PC-3 (cell line): ENCODE data around the gene ORC1. TPM values are rescaled to one million over a fixed set of nuclear protein-coding genes. Genes with fewer than 3 reads are reported as not detected.

Experiments
- ATAC-seq: fragments of 200-7000 bp; cut with Tn5 transposase; 2 replicates; pipeline ENCODE4 v1.9.1; 2020; ENCODE audit warnings: mild to moderate bottlenecking, moderate library complexity
- BruUV-seq: library from RNA; stranded (reverse); fragments of 400-500 nt; replicated peaks from 2 replicates; lab custom pipeline; 2021; lab: Mats Ljungman, UMichigan
- CTCF ChIA-PET: fragments of 300-600 bp; sonication (Branson Sonifier 250); formaldehyde crosslinking; loops from one replicate; lab custom pipeline; 2022; ENCODE audit warnings: antibody characterized with exemption; lab: Charles Lee
- POLR2A ChIA-PET: fragments of 300-600 bp; sonication (Branson Sonifier 250); formaldehyde crosslinking; loops from one replicate; lab custom pipeline; 2022; ENCODE audit warnings: antibody characterized with exemption; ENCODE audit not compliant: unreplicated experiment; lab: Charles Lee
- DNase-seq: peaks from one replicate; pipeline ENCODE4 v3.0.0-alpha.2; 2015
- H2AFZ ChIP-seq: fragments of 300-600 bp; sonication (generic); 2 replicates; pipeline ENCODE4 v1.6.0; 2016; ENCODE audit warnings: antibody characterized with exemption, low read length
- H3F3A ChIP-seq: fragments of 300-600 bp; sonication (generic); one replicate; pipeline ENCODE4 v1.6.0; 2017; ENCODE audit warnings: antibody characterized with exemption, low read length, control low read depth, mild to moderate bottlenecking; ENCODE audit not compliant: unreplicated experiment
- H3K27ac ChIP-seq: fragments of 300-600 bp; sonication (generic); 2 replicates; pipeline ENCODE4 v1.5.1; 2016; ENCODE audit warnings: mild to moderate bottlenecking, low read length
- H3K27me3 ChIP-seq: fragments of 300-600 bp; sonication (generic); 2 replicates; pipeline ENCODE4 v1.6.1; 2016; ENCODE audit warnings: low read length, mixed read lengths
- H3K36me3 ChIP-seq: fragments of 300-600 bp; sonication (generic); 2 replicates; pipeline ENCODE4 v1.6.1; 2016; ENCODE audit warnings: low read depth, mixed run types, low read length, mixed read lengths
- H3K4me1 ChIP-seq: fragments of 300-600 bp; sonication (generic); 2 replicates; pipeline ENCODE4 v1.5.1; 2016; ENCODE audit warnings: low read length; ENCODE audit not compliant: insufficient read depth
- H3K4me2 ChIP-seq: fragments of 300-600 bp; sonication (generic); 2 replicates; pipeline ENCODE4 v1.6.0; 2016; ENCODE audit warnings: low read length
- H3K4me3 ChIP-seq: fragments of 300-600 bp; sonication (generic); 2 replicates; pipeline ENCODE4 v1.5.1; 2016; ENCODE audit warnings: mild to moderate bottlenecking, low read length, mixed read lengths
- H3K79me2 ChIP-seq: fragments of 300-600 bp; sonication (generic); 2 replicates; pipeline ENCODE4 v1.6.1; 2017; ENCODE audit warnings: low read length, mixed read lengths
- H3K9ac ChIP-seq: fragments of 300-600 bp; sonication (generic); 2 replicates; pipeline ENCODE4 v1.6.0; 2016; ENCODE audit warnings: mild to moderate bottlenecking, low read length
- H3K9me2 ChIP-seq: fragments of 300-600 bp; sonication (generic); replicated peaks from 2 replicates; pipeline ENCODE4 v1.6.1; 2016; ENCODE audit warnings: mixed run types, low read length, mixed read lengths
- H3K9me3 ChIP-seq: fragments of 300-600 bp; sonication (generic); 2 replicates; pipeline ENCODE4 v1.6.1; 2016; ENCODE audit warnings: low read length, mixed read lengths
- H4K20me1 ChIP-seq: fragments of 300-600 bp; sonication (generic); 2 replicates; pipeline ENCODE4 v1.6.1; 2016; ENCODE audit warnings: low read length, mixed read lengths
- EZH2 ChIP-seq: fragments of 300-600 bp; sonication (generic); IDR thresholded peaks from one replicate; pipeline ENCODE4 v1.6.1; 2017; ENCODE audit warnings: antibody characterized with exemption, mild to moderate bottlenecking, low read length; ENCODE audit not compliant: unreplicated experiment
- EZH2phosphoT487 ChIP-seq: fragments of 300-600 bp; sonication (generic); IDR thresholded peaks from 2 replicates; pipeline ENCODE4 v1.6.1; 2018; ENCODE audit warnings: mild to moderate bottlenecking, antibody characterized with exemption, low read length, borderline replicate concordance
- intact Hi-C: fragments of 100-400 bp; cut with micrococcal nuclease; formaldehyde crosslinking; loops from 2 replicates; pipeline ENCODE4 v1.9.0; 2023
- total RNA-seq: library from RNA; depleted of rRNA; stranded (reverse); fragments of >200 nt; gene quantifications from 2 replicates; pipeline ENCODE4 v1.2.3, GENCODE V29; 2014
- TF ChIP-seq, protein P1 (sequence below): fragments of 300-600 bp; sonication (generic); conservative IDR thresholded peaks from 2 replicates; pipeline ENCODE4 v1.5.1; 2017; ENCODE audit warnings: antibody characterized with exemption, low read depth, mild to moderate bottlenecking, low read length

Gene ORC1
- total RNA-seq, 1 experiment from 2014 or later = 23.7 TPM

DNA sequence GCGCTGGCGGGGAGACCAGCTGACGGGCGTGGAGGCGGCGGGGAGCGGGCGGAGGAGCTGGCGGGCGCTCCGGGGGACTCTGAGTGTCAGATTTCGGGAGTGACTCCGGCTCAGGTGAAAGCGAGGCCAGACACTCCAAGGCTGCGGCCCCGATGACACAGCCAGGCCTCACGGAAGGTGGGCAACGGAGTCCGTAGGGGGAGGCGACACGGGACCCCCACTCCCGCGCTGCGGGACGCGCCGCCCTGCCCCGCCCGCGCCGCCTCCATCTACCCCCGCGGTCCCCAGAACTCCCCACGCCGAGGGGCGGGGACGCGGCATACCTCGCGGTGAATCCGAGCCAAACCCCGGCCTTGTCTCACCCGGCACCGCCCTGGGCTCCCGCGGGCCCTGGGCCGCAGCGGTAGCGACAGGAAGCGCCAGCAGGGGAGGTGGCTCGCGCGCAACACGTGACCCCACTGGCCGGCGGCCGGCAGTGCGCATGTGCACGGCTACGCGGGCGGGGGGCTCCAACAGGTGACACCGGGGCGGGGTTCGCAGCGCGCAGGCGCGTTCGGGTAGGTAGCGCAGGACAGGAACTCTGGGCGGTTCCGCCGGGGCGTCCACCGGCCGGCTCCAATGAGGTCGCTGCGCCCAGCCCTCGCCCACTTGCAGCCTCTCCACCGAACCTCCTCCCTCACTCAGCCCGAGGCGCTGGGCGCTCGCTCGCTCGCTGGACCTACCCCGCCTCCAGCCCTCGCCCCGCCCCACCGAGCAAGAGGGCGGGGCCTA, 38.3 kb downstream of the ORC1 start, which contains the start of gene CC2D1B:
CC2D1B (minus strand) TSS at position 460 of the 771 bp plus-strand sequence. CDS start 1,585 bp downstream, outside the sequence.
- CTCF ChIA-PET = interaction anchor here (0.6 kb wide), 1 partner anchor 811 kb away, joined by 8 read pairs; no protein-coding TSS in a partner anchor

DNA sequence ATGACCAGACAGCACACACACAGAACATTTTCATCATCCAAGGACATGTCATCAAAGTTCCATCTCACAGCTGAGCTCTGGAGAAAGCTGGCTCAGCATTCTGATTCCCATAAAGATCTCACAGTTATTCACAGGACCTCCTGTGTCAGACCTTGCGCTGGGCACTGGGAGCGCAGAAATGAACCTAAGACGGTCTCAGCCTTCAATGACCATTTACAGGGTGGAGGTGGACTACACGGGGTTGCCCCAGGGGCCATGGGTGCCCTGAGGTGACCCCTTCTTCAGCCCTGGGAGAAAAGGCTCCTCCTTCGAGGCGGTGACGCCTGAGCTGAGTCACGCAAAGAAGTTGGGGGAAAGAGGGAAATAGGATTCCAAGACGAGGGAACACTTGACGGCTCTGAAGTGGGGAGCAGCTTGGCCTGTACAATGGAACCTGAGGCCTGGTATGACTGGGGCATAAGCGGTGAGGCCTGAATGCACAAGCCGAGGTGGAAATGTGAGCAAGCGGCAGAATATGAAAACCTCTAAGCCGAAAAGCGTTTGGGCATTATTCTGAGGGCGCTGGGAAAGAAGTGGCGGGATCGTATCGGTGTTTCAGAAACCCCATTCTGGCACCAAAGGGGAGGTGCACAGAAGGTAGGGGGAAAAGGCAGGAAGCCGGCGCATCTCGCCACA, 39.0 kb downstream of the ORC1 start:
- peaks cover 20% of the 10 kb centered on the region for H3K4me1 ChIP-seq
- peaks cover 10% of the 10 kb centered on the region; the same call in 1 of the 2 replicates for H3K36me3 ChIP-seq
- peak overlapping the region; percentile 70 for H3K27ac ChIP-seq
- ChIA-PET CTCF (no interaction called here), POLR2A (no interaction called here)
- DNase-seq (peak; percentile 53), ATAC-seq (peak; percentile 11)
- no peaks in the 10 kb centered on the region for H3K27me3 ChIP-seq
- peak overlapping the region; percentile 87 for H2AFZ ChIP-seq
- TF ChIP-seq EZH2 = no peak
- no peak for TF ChIP-seq EZH2phosphoT487
- TF ChIP-seq, protein P1, sequence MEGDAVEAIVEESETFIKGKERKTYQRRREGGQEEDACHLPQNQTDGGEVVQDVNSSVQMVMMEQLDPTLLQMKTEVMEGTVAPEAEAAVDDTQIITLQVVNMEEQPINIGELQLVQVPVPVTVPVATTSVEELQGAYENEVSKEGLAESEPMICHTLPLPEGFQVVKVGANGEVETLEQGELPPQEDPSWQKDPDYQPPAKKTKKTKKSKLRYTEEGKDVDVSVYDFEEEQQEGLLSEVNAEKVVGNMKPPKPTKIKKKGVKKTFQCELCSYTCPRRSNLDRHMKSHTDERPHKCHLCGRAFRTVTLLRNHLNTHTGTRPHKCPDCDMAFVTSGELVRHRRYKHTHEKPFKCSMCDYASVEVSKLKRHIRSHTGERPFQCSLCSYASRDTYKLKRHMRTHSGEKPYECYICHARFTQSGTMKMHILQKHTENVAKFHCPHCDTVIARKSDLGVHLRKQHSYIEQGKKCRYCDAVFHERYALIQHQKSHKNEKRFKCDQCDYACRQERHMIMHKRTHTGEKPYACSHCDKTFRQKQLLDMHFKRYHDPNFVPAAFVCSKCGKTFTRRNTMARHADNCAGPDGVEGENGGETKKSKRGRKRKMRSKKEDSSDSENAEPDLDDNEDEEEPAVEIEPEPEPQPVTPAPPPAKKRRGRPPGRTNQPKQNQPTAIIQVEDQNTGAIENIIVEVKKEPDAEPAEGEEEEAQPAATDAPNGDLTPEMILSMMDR = no peak
- BruUV-seq = TSS peak; percentile 49
- peak overlapping the region; percentile 94 for H3K9ac ChIP-seq
- no peaks in the 10 kb centered on the region for H3K9me3 ChIP-seq
- peak overlapping the region; percentile 86 for H3K4me2 ChIP-seq
- H3K79me2 ChIP-seq = peaks cover 19% of the 10 kb centered on the region
- peak overlapping the region; percentile 84 for H3K4me3 ChIP-seq
- no peaks in the 10 kb centered on the region for H3K9me2 ChIP-seq
- H4K20me1 ChIP-seq = no peaks in the 10 kb centered on the region
- no peaks in the 10 kb centered on the region for H3F3A ChIP-seq
- intact Hi-C loops = loop anchor here (5.0 kb wide), 3 partner anchors 223 to 308 kb away; partner anchors contain the start of genes BTF3L4, TXNDC12 and ZFYVE9

More for the DNA sequence above, 38.3 kb downstream of the ORC1 start, which contains the start of gene CC2D1B:
- no peaks in the 10 kb centered on the region for H3K9me3 ChIP-seq
- H3K4me2 ChIP-seq = peak within 1 kb of the TSS; percentile 86
- BruUV-seq = no TSS peak
- no peaks in the 10 kb centered on the region for H3K9me2 ChIP-seq
- DNase-seq (peak; percentile 98), ATAC-seq (peak; percentile 93)
- H3K36me3 ChIP-seq = peaks cover 9% of the 10 kb centered on the region; the same call in 1 of the 2 replicates
- POLR2A ChIA-PET = interaction anchor here (0.6 kb wide), 4 partner anchors 108 to 518 kb away, joined by 3 to 13 read pairs (median 7); partner anchors contain the start of gene TXNDC12
- H3K4me1 ChIP-seq = peaks cover 20% of the 10 kb centered on the region
- no peaks in the 10 kb centered on the region for H3F3A ChIP-seq
- peak within 1 kb of the TSS; percentile 70 for H3K27ac ChIP-seq
- no peaks in the 10 kb centered on the region for H3K27me3 ChIP-seq
- H2AFZ ChIP-seq = peak within 1 kb of the TSS; percentile 87
- TF ChIP-seq, protein P1 = no peak
- TF ChIP-seq EZH2 (no peak), EZH2phosphoT487 (no peak)
- intact Hi-C loops = loop anchor here (1.0 to 5.0 kb wide), 4 partner anchors 38 to 309 kb away; partner anchors contain the start of genes BTF3L4, ORC1, PRPF38A and TXNDC12
- peak within 1 kb of the TSS; percentile 84 for H3K4me3 ChIP-seq
- peaks cover 19% of the 10 kb centered on the region for H3K79me2 ChIP-seq
- peak within 1 kb of the TSS; percentile 94 for H3K9ac ChIP-seq
- H4K20me1 ChIP-seq = no peaks in the 10 kb centered on the region
